Peyer's patch (tissue), 4 donors: ENCODE results near the gene SLC49A4.

Source experiments
- POLR2A ChIP-seq, 2 donors: fragments of 450-650 bp; IDR thresholded peaks; one replicate each; pipeline ENCODE4 v1.5.1; 2017; ENCODE audit warnings: antibody characterized with exemption in 2 of 2, mild to moderate bottlenecking in 2 of 2, moderate library complexity in 2 of 2
- TF ChIP-seq, protein P1 (sequence below), 6 experiments: fragments of 450-650 bp in 4 of 6; fragments of 200-600 bp in 2 of 6; sonication (generic) in 1 of 6; IDR thresholded peaks; one replicate each; pipeline ENCODE4 v1.5.1; 2017 to 2019; ENCODE audit warnings: antibody characterized with exemption in 6 of 6, mild to moderate bottlenecking in 3 of 6, moderate library complexity in 1 of 6

DNA sequence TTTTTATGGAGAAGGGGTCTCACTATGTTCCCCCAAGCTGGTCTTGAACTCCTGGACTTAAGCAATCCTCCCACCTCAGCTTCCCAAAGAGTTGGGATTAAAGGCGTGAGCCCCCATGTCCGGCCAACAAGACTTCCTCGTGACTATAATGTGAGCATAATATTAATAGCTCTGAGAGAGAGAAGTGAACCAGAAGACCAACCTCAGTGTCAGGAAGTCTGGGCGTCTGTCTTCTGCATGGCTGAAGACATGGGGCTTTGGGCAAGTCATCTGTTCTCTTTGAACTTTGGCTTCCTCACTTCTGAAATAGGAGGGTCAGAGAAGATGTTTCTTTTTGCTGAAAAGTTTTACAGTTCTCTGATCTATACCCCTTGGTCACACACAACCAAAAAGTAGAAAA lies 92.1 kb downstream of the SLC49A4 start:
- TF ChIP-seq, protein P1, sequence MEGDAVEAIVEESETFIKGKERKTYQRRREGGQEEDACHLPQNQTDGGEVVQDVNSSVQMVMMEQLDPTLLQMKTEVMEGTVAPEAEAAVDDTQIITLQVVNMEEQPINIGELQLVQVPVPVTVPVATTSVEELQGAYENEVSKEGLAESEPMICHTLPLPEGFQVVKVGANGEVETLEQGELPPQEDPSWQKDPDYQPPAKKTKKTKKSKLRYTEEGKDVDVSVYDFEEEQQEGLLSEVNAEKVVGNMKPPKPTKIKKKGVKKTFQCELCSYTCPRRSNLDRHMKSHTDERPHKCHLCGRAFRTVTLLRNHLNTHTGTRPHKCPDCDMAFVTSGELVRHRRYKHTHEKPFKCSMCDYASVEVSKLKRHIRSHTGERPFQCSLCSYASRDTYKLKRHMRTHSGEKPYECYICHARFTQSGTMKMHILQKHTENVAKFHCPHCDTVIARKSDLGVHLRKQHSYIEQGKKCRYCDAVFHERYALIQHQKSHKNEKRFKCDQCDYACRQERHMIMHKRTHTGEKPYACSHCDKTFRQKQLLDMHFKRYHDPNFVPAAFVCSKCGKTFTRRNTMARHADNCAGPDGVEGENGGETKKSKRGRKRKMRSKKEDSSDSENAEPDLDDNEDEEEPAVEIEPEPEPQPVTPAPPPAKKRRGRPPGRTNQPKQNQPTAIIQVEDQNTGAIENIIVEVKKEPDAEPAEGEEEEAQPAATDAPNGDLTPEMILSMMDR (IDR thresholded peaks at IDR 0.05) = no peak
- TF ChIP-seq POLR2A (IDR thresholded peaks at IDR 0.05) = no peak
